ENCODE measurements around the gene IFNGR1. TPM values are rescaled to one million over a fixed set of nuclear protein-coding genes. Genes with fewer than 3 reads are reported as not detected.

Gene IFNGR1
- total and polyA plus RNA-seq, 2 experiments from 2014 or later: 22.8 to 23.2 TPM

DNA sequence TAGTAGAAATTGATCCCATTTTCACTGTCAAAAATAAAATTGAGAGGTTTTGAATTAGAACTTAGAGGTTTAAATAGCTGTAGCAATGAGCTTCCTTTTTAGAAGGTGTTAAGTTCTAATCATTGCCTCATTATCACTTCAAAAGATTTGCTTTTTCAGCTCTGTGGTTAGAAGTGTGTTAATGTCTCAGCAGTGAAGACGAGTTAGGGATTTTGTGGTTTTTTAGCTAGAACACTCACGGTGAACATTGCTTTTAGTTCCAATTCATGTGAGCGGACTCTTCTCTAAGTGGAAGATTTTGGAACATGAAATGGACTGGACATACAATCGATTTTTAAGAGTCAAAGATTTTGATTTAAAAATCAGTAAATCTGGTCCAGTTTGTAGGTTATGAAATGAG, 12.7 kb upstream of the IFNGR1 start:
- Histone ChIP-seq H3F3A (replicated peaks; ENCODE audit: low read depth) (no peaks in the 10 kb centered on the region), H3K4me2 (no peak overlapping the region), H3K4me1 (ENCODE audit: insufficient read depth) (no peaks in the 10 kb centered on the region; the same call in 1 of the 2 replicates), H3K27ac (ENCODE audit: low read depth) (no peak overlapping the region), H3K36me3 (ENCODE audit: insufficient read depth) (no peaks in the 10 kb centered on the region), H3K27me3 (ENCODE audit: insufficient read depth) (no peaks in the 10 kb centered on the region), H4K20me1 (replicated peaks; ENCODE audit: insufficient read depth) (no peaks in the 10 kb centered on the region), H2AFZ (no peak overlapping the region), H3K9me2 (ENCODE audit: insufficient read depth) (0 out of 2 replicates have a peak, but pooled peaks cover 3% of the 10 kb centered on the region), H3K79me2 (replicated peaks; ENCODE audit: insufficient read depth) (no peaks in the 10 kb centered on the region), H3K4me3 (no peak overlapping the region)
- Mint-ChIP-seq H3K9me3 (no peaks in the 10 kb centered on the region), H3K27ac (no peak overlapping the region), H3K4me1 (no peaks in the 10 kb centered on the region), H3K4me3 (no peak overlapping the region), H3K27me3 (ENCODE audit: insufficient read depth, low read depth, poor library complexity) (no peaks in the 10 kb centered on the region), H3K36me3 (ENCODE audit: low read depth) (no peaks in the 10 kb centered on the region; the same call in 2 of the 3 replicates)
- no peak for TF ChIP-seq EZH2phosphoT487 (IDR thresholded peaks at IDR 0.05; ENCODE audit: unreplicated experiment)
- DNase-seq (ENCODE audit: low spot score): no peak
- ATAC-seq: no peak

GRCh38 chr6:137230956-137231555, 11.9 kb upstream of the IFNGR1 start:
- no peaks in the 10 kb centered on the region for H3K9me3 Mint-ChIP-seq
- no peaks in the 10 kb centered on the region; the same call in 2 of the 3 replicates for H3K4me1 Mint-ChIP-seq
- no peak for TF ChIP-seq ZNF462 (CRISPR knock-in tag; IDR thresholded peaks at IDR 0.05)
- TF ChIP-seq EZH2phosphoT487 (IDR thresholded peaks at IDR 0.05; ENCODE audit: unreplicated experiment): no peak
- TF ChIP-seq EZH2 (IDR thresholded peaks at IDR 0.05; ENCODE audit: low read depth, unreplicated experiment): no peak
- TF ChIP-seq POLR2AphosphoS5 (IDR thresholded peaks at IDR 0.05; ENCODE audit: low read depth): no peak
- TF ChIP-seq, protein P1, sequence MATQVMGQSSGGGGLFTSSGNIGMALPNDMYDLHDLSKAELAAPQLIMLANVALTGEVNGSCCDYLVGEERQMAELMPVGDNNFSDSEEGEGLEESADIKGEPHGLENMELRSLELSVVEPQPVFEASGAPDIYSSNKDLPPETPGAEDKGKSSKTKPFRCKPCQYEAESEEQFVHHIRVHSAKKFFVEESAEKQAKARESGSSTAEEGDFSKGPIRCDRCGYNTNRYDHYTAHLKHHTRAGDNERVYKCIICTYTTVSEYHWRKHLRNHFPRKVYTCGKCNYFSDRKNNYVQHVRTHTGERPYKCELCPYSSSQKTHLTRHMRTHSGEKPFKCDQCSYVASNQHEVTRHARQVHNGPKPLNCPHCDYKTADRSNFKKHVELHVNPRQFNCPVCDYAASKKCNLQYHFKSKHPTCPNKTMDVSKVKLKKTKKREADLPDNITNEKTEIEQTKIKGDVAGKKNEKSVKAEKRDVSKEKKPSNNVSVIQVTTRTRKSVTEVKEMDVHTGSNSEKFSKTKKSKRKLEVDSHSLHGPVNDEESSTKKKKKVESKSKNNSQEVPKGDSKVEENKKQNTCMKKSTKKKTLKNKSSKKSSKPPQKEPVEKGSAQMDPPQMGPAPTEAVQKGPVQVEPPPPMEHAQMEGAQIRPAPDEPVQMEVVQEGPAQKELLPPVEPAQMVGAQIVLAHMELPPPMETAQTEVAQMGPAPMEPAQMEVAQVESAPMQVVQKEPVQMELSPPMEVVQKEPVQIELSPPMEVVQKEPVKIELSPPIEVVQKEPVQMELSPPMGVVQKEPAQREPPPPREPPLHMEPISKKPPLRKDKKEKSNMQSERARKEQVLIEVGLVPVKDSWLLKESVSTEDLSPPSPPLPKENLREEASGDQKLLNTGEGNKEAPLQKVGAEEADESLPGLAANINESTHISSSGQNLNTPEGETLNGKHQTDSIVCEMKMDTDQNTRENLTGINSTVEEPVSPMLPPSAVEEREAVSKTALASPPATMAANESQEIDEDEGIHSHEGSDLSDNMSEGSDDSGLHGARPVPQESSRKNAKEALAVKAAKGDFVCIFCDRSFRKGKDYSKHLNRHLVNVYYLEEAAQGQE (IDR thresholded peaks at IDR 0.05; ENCODE audit: unreplicated experiment): no peak
- TF ChIP-seq, protein P2, sequence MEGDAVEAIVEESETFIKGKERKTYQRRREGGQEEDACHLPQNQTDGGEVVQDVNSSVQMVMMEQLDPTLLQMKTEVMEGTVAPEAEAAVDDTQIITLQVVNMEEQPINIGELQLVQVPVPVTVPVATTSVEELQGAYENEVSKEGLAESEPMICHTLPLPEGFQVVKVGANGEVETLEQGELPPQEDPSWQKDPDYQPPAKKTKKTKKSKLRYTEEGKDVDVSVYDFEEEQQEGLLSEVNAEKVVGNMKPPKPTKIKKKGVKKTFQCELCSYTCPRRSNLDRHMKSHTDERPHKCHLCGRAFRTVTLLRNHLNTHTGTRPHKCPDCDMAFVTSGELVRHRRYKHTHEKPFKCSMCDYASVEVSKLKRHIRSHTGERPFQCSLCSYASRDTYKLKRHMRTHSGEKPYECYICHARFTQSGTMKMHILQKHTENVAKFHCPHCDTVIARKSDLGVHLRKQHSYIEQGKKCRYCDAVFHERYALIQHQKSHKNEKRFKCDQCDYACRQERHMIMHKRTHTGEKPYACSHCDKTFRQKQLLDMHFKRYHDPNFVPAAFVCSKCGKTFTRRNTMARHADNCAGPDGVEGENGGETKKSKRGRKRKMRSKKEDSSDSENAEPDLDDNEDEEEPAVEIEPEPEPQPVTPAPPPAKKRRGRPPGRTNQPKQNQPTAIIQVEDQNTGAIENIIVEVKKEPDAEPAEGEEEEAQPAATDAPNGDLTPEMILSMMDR (conservative IDR thresholded peaks at IDR 0.05; ENCODE audit: low read depth in 2 of 2): no peak
- TF ChIP-seq ZNF331 (CRISPR knock-in tag; IDR thresholded peaks at IDR 0.05; ENCODE audit: low read depth): no peak
- TF ChIP-seq, protein P3, sequence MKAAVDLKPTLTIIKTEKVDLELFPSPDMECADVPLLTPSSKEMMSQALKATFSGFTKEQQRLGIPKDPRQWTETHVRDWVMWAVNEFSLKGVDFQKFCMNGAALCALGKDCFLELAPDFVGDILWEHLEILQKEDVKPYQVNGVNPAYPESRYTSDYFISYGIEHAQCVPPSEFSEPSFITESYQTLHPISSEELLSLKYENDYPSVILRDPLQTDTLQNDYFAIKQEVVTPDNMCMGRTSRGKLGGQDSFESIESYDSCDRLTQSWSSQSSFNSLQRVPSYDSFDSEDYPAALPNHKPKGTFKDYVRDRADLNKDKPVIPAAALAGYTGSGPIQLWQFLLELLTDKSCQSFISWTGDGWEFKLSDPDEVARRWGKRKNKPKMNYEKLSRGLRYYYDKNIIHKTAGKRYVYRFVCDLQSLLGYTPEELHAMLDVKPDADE (IDR thresholded peaks at IDR 0.05): no peak

More at GRCh38 chr6:137230956-137231555, 11.9 kb upstream of the IFNGR1 start:
- Histone ChIP-seq H4K20me1 (replicated peaks; ENCODE audit: insufficient read depth) (no peaks in the 10 kb centered on the region), H3K36me3 (ENCODE audit: insufficient read depth) (no peaks in the 10 kb centered on the region), H3F3A (replicated peaks; ENCODE audit: low read depth) (no peaks in the 10 kb centered on the region), H3K9me2 (ENCODE audit: insufficient read depth) (0 out of 2 replicates have a peak, but pooled peaks cover 3% of the 10 kb centered on the region), H3K27me3 (ENCODE audit: insufficient read depth) (no peaks in the 10 kb centered on the region), H3K27ac (ENCODE audit: low read depth) (no peak overlapping the region), H2AFZ (0 out of 2 replicates have a peak overlapping the region, but pooled peaks have one; percentile 28), H3K4me2 (no peak overlapping the region), H3K79me2 (replicated peaks; ENCODE audit: insufficient read depth) (no peaks in the 10 kb centered on the region), H3K4me1 (ENCODE audit: insufficient read depth) (no peaks in the 10 kb centered on the region; the same call in 1 of the 2 replicates), H3K4me3 (no peak overlapping the region)
- H3K4me3 Mint-ChIP-seq: no peak overlapping the region
- no peaks in the 10 kb centered on the region for H3K36me3 Mint-ChIP-seq (ENCODE audit: low read depth)
- no peaks in the 10 kb centered on the region for H3K27me3 Mint-ChIP-seq (ENCODE audit: insufficient read depth, low read depth, poor library complexity)
- H3K27ac Mint-ChIP-seq: no peak overlapping the region
- ATAC-seq: no peak
- no peak for DNase-seq (ENCODE audit: low spot score)
